Endothelial cell of umbilical vein (primary cell): Measurements from ENCODE around the gene NEO1.

ENCODE experiments used
- EZH2 ChIP-seq: IDR thresholded peaks from 2 replicates; pipeline ENCODE4 v1.6.1; 2012; ENCODE audit warnings: borderline replicate concordance, low read depth, mild to moderate bottlenecking, moderate library complexity, low read length, inconsistent platforms; ENCODE audit not compliant: severe bottlenecking
- FOS ChIP-seq: IDR thresholded peaks from 2 replicates; pipeline ENCODE4 v1.6.1; 2011; ENCODE audit warnings: mild to moderate bottlenecking, low read length, moderate library complexity, borderline replicate concordance; ENCODE audit not compliant: insufficient read depth
- GATA2 ChIP-seq: IDR thresholded peaks from 2 replicates; pipeline ENCODE4 v1.7.0; 2011; ENCODE audit warnings: low read depth, mild to moderate bottlenecking, moderate library complexity, mixed read lengths, low read length; ENCODE audit not compliant: insufficient read length, insufficient read depth
- JUN ChIP-seq: IDR thresholded peaks from 2 replicates; pipeline ENCODE4 v1.6.1; 2011; ENCODE audit warnings: borderline replicate concordance, low read depth; ENCODE audit not compliant: insufficient read length, insufficient read depth
- MAX ChIP-seq: IDR thresholded peaks from 2 replicates; pipeline ENCODE4 v1.6.1; 2011; ENCODE audit not compliant: insufficient read depth, insufficient read length
- MYC ChIP-seq: IDR thresholded peaks from one replicate; pipeline ENCODE4 v1.6.1; 2011; ENCODE audit warnings: mild to moderate bottlenecking, low read depth, low read length
- POLR2A ChIP-seq: IDR thresholded peaks from 2 replicates; pipeline ENCODE4 v1.6.1; 2012; ENCODE audit warnings: low read depth, mild to moderate bottlenecking, control low read depth, low read length
- POLR2AphosphoS5 ChIP-seq: IDR thresholded peaks from 2 replicates; pipeline ENCODE4 v1.6.1; 2012; ENCODE audit warnings: low read depth, mild to moderate bottlenecking, control low read depth, low read length, moderate library complexity; ENCODE audit not compliant: insufficient read depth
- TF ChIP-seq, protein P1 (sequence below), 2 donors: IDR thresholded peaks; 1 replicate in 1 of 2; 2 replicates in 1 of 2; pipeline ENCODE4 v1.5.1; 2011; ENCODE audit warnings: low read length in 2 of 2, mild to moderate bottlenecking in 2 of 2, moderate library complexity in 2 of 2, control low read depth in 1 of 2, inconsistent platforms in 1 of 2, low read depth in 1 of 2; ENCODE audit not compliant: insufficient read depth in 1 of 2; ENCODE audit errors: extremely low read depth in 1 of 2

- TF ChIP-seq, protein P1, sequence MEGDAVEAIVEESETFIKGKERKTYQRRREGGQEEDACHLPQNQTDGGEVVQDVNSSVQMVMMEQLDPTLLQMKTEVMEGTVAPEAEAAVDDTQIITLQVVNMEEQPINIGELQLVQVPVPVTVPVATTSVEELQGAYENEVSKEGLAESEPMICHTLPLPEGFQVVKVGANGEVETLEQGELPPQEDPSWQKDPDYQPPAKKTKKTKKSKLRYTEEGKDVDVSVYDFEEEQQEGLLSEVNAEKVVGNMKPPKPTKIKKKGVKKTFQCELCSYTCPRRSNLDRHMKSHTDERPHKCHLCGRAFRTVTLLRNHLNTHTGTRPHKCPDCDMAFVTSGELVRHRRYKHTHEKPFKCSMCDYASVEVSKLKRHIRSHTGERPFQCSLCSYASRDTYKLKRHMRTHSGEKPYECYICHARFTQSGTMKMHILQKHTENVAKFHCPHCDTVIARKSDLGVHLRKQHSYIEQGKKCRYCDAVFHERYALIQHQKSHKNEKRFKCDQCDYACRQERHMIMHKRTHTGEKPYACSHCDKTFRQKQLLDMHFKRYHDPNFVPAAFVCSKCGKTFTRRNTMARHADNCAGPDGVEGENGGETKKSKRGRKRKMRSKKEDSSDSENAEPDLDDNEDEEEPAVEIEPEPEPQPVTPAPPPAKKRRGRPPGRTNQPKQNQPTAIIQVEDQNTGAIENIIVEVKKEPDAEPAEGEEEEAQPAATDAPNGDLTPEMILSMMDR (IDR thresholded peaks at IDR 0.05; ENCODE audit: extremely low read depth in 1 of 2, insufficient read depth in 1 of 2, low read depth in 1 of 2, low read length in 2 of 2) = no peak
- no peak for TF ChIP-seq MYC
- no peak for TF ChIP-seq MAX
- TF ChIP-seq POLR2A = no peak
- TF ChIP-seq EZH2 = no peak
- no peak for TF ChIP-seq GATA2
- TF ChIP-seq POLR2AphosphoS5 = no peak
- TF ChIP-seq JUN = no peak
- TF ChIP-seq FOS = no peak
Observed at GRCh38 chr15:73047882-73048281, 4.4 kb upstream of the NEO1 start.
